ENCODE measurements around the gene POLR3E.

POLR3E gene

DNA sequence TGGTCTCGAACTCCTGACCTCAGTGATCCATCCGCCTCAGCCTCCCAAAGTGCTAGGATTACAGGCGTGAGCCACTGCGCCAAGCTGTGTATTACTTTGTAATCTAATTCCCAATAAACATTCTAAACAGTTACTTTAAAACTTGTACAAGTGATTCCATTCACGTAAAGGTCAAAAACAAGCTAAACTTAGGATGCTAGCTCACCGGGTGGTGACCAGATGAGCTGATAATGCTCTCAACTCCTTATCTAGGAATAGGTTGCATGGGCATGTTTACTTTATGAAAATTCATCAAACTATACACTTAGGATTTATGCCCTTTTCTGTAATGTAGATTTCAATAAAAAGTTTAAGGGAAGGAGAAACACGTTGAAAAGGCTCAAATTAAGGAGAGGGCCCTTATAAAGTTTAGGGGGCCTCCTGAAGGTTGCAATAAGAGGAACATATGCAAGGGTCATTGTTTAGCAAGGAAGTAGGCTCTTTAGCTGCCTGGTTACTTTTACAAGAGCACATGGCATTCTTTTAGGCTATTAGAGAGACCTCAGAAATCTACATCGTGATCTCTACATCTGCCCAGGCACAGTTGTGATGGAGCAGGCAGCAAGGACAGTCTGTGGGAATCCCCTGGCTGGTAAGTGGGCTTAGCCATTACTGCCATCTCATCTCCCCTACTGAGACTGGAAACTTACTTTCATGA lies 63.9 kb downstream of the POLR3E start:
- H3K4me2 ChIP-seq (ENCODE audit: low read depth, low read length, poor library complexity, severe bottlenecking), result no peak overlapping the region
- H3F3A ChIP-seq (ENCODE audit: insufficient read depth), result no peaks in the 10 kb centered on the region
- H3K27ac ChIP-seq (ENCODE audit: low read depth, low read length), result no peak overlapping the region
- H3K9ac ChIP-seq (ENCODE audit: low read length), result no peak overlapping the region
- peaks cover 10% of the 10 kb centered on the region; the same call in 1 of the 2 replicates for H3K36me3 ChIP-seq (ENCODE audit: low read length)
- H3K4me3 ChIP-seq (ENCODE audit: insufficient read depth, low read length, poor library complexity, severe bottlenecking), result no peak overlapping the region
- H3K27me3 ChIP-seq (ENCODE audit: low read length), result no peaks in the 10 kb centered on the region
- H2AFZ ChIP-seq (ENCODE audit: low read depth, low read length, severe bottlenecking), result no peak overlapping the region
- H3K9me3 ChIP-seq (ENCODE audit: insufficient read depth, low read length), result no peaks in the 10 kb centered on the region
- peaks cover 30% of the 10 kb centered on the region for H3K79me2 ChIP-seq (ENCODE audit: insufficient read depth, low read length)
- no peaks in the 10 kb centered on the region for H3K9me2 ChIP-seq (replicated peaks; ENCODE audit: insufficient read depth, low read length)
- no peaks in the 10 kb centered on the region for H4K20me1 ChIP-seq (ENCODE audit: low read depth, low read length)
- TF ChIP-seq EZH2phosphoT487 (conservative IDR thresholded peaks at IDR 0.05; ENCODE audit: low read length), result no peak
- TF ChIP-seq, protein P1, sequence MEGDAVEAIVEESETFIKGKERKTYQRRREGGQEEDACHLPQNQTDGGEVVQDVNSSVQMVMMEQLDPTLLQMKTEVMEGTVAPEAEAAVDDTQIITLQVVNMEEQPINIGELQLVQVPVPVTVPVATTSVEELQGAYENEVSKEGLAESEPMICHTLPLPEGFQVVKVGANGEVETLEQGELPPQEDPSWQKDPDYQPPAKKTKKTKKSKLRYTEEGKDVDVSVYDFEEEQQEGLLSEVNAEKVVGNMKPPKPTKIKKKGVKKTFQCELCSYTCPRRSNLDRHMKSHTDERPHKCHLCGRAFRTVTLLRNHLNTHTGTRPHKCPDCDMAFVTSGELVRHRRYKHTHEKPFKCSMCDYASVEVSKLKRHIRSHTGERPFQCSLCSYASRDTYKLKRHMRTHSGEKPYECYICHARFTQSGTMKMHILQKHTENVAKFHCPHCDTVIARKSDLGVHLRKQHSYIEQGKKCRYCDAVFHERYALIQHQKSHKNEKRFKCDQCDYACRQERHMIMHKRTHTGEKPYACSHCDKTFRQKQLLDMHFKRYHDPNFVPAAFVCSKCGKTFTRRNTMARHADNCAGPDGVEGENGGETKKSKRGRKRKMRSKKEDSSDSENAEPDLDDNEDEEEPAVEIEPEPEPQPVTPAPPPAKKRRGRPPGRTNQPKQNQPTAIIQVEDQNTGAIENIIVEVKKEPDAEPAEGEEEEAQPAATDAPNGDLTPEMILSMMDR (IDR thresholded peaks at IDR 0.05; ENCODE audit: insufficient read depth, low read length, poor library complexity, severe bottlenecking), result no peak

DNA sequence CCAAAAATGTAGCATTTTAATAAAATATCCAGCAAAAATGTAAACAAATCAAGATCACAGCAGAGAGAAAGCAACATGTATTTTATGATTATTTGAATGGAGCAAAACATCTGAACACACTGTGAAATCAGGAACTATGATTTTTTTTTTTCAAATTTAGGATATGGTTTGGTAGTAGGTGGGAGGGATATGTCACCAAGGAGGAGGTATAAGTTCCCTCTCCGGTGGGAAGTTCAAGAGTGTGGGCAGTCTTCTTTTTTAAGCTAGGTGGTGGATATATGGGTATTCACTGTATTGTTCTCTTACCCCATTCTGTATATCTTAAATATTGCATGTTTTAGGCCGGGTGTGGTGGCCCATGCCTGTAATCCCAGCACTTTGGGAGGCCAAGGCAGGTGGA lies 67.0 kb downstream of the POLR3E start:
- TF ChIP-seq EZH2phosphoT487 (conservative IDR thresholded peaks at IDR 0.05; ENCODE audit: low read length), result no peak
- TF ChIP-seq, protein P1 (IDR thresholded peaks at IDR 0.05; ENCODE audit: insufficient read depth, low read length, poor library complexity, severe bottlenecking), result no peak
- Histone ChIP-seq H3K9me3 (ENCODE audit: insufficient read depth, low read length) (no peaks in the 10 kb centered on the region), H3K4me2 (ENCODE audit: low read depth, low read length, poor library complexity, severe bottlenecking) (no peak overlapping the region), H3K9ac (ENCODE audit: low read length) (no peak overlapping the region), H3K9me2 (replicated peaks; ENCODE audit: insufficient read depth, low read length) (no peaks in the 10 kb centered on the region), H2AFZ (ENCODE audit: low read depth, low read length, severe bottlenecking) (no peak overlapping the region), H3K27ac (ENCODE audit: low read depth, low read length) (no peak overlapping the region), H4K20me1 (ENCODE audit: low read depth, low read length) (no peaks in the 10 kb centered on the region), H3K27me3 (ENCODE audit: low read length) (no peaks in the 10 kb centered on the region), H3K79me2 (ENCODE audit: insufficient read depth, low read length) (peaks cover 53% of the 10 kb centered on the region), H3K4me3 (ENCODE audit: insufficient read depth, low read length, poor library complexity, severe bottlenecking) (no peak overlapping the region), H3K36me3 (ENCODE audit: low read length) (peaks cover 10% of the 10 kb centered on the region; the same call in 1 of the 2 replicates), H3F3A (ENCODE audit: insufficient read depth) (no peaks in the 10 kb centered on the region)

DNA sequence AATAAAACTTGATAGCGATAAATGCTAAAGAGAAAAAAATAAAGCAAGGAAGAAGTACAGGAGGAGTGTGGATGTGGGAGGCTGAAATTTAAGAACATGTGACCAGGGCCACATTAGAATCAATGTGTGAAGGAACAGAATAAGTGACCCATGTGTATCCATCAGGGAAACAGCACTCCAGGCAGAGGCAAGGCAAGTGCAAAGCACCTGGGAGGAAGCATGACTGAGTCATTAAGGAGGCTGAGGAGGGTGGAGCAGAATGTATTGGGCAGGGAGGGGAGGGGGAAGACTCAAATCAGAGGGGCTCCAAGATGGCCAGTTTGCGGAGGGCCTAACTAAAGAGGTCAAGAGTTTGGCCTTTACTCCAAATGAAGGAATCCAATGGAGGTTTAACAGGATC lies 69.2 kb downstream of the POLR3E start:
- Histone ChIP-seq H2AFZ (ENCODE audit: low read depth, low read length, severe bottlenecking) (no peak overlapping the region), H3K36me3 (ENCODE audit: low read length) (peaks cover 10% of the 10 kb centered on the region)

More for the DNA sequence above, 69.2 kb downstream of the POLR3E start:
- Histone ChIP-seq H3K27me3 (ENCODE audit: low read length) (no peaks in the 10 kb centered on the region), H3F3A (ENCODE audit: insufficient read depth) (peaks cover 6% of the 10 kb centered on the region; the same call in 1 of the 2 replicates), H3K4me3 (ENCODE audit: insufficient read depth, low read length, poor library complexity, severe bottlenecking) (no peak overlapping the region), H3K27ac (ENCODE audit: low read depth, low read length) (no peak overlapping the region), H3K9ac (ENCODE audit: low read length) (no peak overlapping the region), H4K20me1 (ENCODE audit: low read depth, low read length) (no peaks in the 10 kb centered on the region), H3K4me2 (ENCODE audit: low read depth, low read length, poor library complexity, severe bottlenecking) (no peak overlapping the region), H3K9me3 (ENCODE audit: insufficient read depth, low read length) (no peaks in the 10 kb centered on the region), H3K79me2 (ENCODE audit: insufficient read depth, low read length) (peaks cover 68% of the 10 kb centered on the region), H3K9me2 (replicated peaks; ENCODE audit: insufficient read depth, low read length) (no peaks in the 10 kb centered on the region)
- TF ChIP-seq, protein P1 (IDR thresholded peaks at IDR 0.05; ENCODE audit: insufficient read depth, low read length, poor library complexity, severe bottlenecking), result no peak
- TF ChIP-seq EZH2phosphoT487 (conservative IDR thresholded peaks at IDR 0.05; ENCODE audit: low read length), result no peak

Measured in SU-DHL-6 (cell line).